Upper lobe of left lung (tissue), 4 donors: Measurements from ENCODE around the gene TXNDC2.
"Not testable (repeated sequence)": the region's sequence is repeated elsewhere in the genome, so short reads cannot be mapped to it uniquely, and the experiment has no call there.

Source experiments
- CTCF ChIP-seq, 6 experiments: fragments of 450-650 bp in 4 of 6; fragments of 200-600 bp in 2 of 6; sonication (generic) in 2 of 6; IDR thresholded peaks; one replicate each; pipeline ENCODE4 v1.5.1; 2016 to 2019; ENCODE audit warnings: antibody characterized with exemption in 6 of 6
- EP300 ChIP-seq, 4 donors: sonication (generic); formaldehyde crosslinking; IDR thresholded peaks; one replicate each; pipeline ENCODE4 v1.5.1; 2017; ENCODE audit warnings: antibody characterized with exemption in 4 of 4, control low read depth in 2 of 4
- POLR2A ChIP-seq, 4 donors: fragments of 450-650 bp; IDR thresholded peaks; one replicate each; pipeline ENCODE4 v1.5.1; 2016 to 2017; ENCODE audit warnings: antibody characterized with exemption in 4 of 4, mild to moderate bottlenecking in 2 of 4
- POLR2AphosphoS5 ChIP-seq, 2 donors: sonication (generic); formaldehyde crosslinking; IDR thresholded peaks; one replicate each; pipeline ENCODE4 v1.5.1; 2017; ENCODE audit warnings: antibody characterized with exemption in 2 of 2

- TF ChIP-seq POLR2A, EP300, CTCF, POLR2AphosphoS5 (IDR thresholded peaks at IDR 0.05): not testable (repeated sequence)
These were observed 13.8 kb downstream of the TXNDC2 start for GRCh38 chr18:9899550-9899930.
